ENCODE measurements around the gene VDR.

The VDR gene

GRCh38 chr12:47825173-47825639 lies 79.6 kb downstream of the VDR start:
- no peak for TF ChIP-seq CTCF (IDR thresholded peaks at IDR 0.05; ENCODE audit: insufficient read depth, low read depth, low read length, missing control alignments)
- H3K4me3 ChIP-seq (ENCODE audit: low read depth, low read length), result no peak overlapping the region
- no peak for DNase-seq (ENCODE audit: low read depth)

DNA sequence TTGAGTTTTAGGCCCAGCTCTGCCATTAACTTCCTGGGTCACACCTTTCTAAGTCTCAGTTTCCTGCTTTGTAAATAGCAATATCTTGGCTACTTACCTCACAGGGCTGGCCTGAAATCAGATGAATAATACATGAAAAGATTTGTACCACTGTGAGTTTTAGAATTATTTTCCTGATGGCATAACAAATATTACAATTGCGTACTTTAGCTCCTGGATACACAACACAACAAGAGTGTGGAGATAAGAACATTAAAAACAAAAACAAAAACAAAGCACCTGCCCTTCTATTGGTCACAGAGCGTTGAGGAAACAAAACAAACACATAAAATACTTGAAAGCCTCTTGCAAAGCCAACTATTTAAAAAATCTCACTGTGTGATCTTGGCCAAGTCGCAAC lies 80.2 kb downstream of the VDR start:
- TF ChIP-seq CTCF (IDR thresholded peaks at IDR 0.05; ENCODE audit: insufficient read depth, low read depth, low read length, missing control alignments), result no peak
- H3K4me3 ChIP-seq (ENCODE audit: low read depth, low read length), result no peak overlapping the region
- DNase-seq (ENCODE audit: low read depth), result no peak

- no peak for DNase-seq (ENCODE audit: low read depth)
- H3K4me3 ChIP-seq (ENCODE audit: low read depth, low read length), result no peak overlapping the region
- TF ChIP-seq CTCF (IDR thresholded peaks at IDR 0.05; ENCODE audit: insufficient read depth, low read depth, low read length, missing control alignments), result no peak
Observed at GRCh38 chr12:47824198-47824597, 80.6 kb downstream of the VDR start.

DNA sequence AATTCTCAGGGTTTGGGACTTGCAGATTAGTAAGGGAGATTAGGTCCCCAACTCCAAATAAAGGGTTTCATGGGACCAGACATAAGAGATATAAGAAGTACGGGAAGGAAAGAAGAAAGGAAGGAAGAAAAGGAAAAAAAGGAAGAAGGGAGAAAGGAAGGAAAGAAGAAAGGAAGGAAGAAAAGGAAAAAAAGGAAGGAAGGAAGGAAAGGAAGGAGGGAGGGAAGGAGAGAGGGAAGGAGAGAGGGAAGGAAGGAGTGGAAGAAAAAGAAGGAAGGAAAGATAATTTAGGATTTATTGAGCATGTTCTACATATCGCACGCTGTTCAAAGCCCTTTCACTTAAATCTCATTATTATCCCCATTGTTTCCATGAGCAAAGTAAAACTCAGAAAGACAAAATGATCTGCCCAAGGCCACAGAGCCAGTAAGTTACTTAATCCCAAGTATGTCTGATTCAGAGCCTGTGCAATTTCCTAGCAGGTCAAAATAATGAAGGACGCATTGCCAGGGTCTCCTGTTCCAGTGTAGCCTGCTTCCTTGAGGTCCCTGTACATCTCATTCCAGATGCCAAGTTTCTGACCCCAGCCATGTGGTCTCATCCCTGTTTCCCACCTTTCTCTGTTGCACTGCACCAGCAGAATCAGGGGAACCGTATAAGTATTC lies 81.2 kb downstream of the VDR start:
- H3K4me3 ChIP-seq (ENCODE audit: low read depth, low read length), result no peak overlapping the region
- no peak for DNase-seq (ENCODE audit: low read depth)
- TF ChIP-seq CTCF (IDR thresholded peaks at IDR 0.05; ENCODE audit: insufficient read depth, low read depth, low read length, missing control alignments), result no peak

- no peak for TF ChIP-seq CTCF (IDR thresholded peaks at IDR 0.05; ENCODE audit: insufficient read depth, low read depth, low read length, missing control alignments)
Observed at GRCh38 chr12:47822863-47823262, 81.9 kb downstream of the VDR start.

GRCh38 chr12:47822401-47822800 lies 82.4 kb downstream of the VDR start:
- H3K4me3 ChIP-seq (ENCODE audit: low read depth, low read length), result no peak overlapping the region
- TF ChIP-seq CTCF (IDR thresholded peaks at IDR 0.05; ENCODE audit: insufficient read depth, low read depth, low read length, missing control alignments), result no peak
- no peak for DNase-seq (ENCODE audit: low read depth)

More at GRCh38 chr12:47822863-47823262, 81.9 kb downstream of the VDR start:
- no peak for DNase-seq (ENCODE audit: low read depth)
- H3K4me3 ChIP-seq (ENCODE audit: low read depth, low read length), result no peak overlapping the region

- TF ChIP-seq CTCF (IDR thresholded peaks at IDR 0.05; ENCODE audit: insufficient read depth, low read depth, low read length, missing control alignments), result no peak
Observed at GRCh38 chr12:47821346-47821706, 83.5 kb downstream of the VDR start.

More at GRCh38 chr12:47821346-47821706, 83.5 kb downstream of the VDR start:
- DNase-seq (ENCODE audit: low read depth), result no peak
- no peak overlapping the region for H3K4me3 ChIP-seq (ENCODE audit: low read depth, low read length)

Data from GM12865 (cell line).